GM15510 (cell line): Measurements from ENCODE around the gene HIPK3.

Source experiments
- POLR2A ChIP-seq: IDR thresholded peaks from 3 replicates; pipeline ENCODE4 v1.6.1; 2011; ENCODE audit warnings: borderline replicate concordance; ENCODE audit not compliant: insufficient read length; ENCODE audit errors: extremely low read depth

The HIPK3 gene

GRCh38 chr11:33317662-33318061 lies 60.5 kb downstream of the HIPK3 start:
- TF ChIP-seq POLR2A, result no peak

GRCh38 chr11:33320016-33320813 lies 63.0 kb downstream of the HIPK3 start:
- TF ChIP-seq POLR2A, result no peak

GRCh38 chr11:33320814-33321330 lies 63.7 kb downstream of the HIPK3 start:
- no peak for TF ChIP-seq POLR2A

- no peak for TF ChIP-seq POLR2A
Observed at GRCh38 chr11:33321422-33321821, 64.2 kb downstream of the HIPK3 start.

- TF ChIP-seq POLR2A, result no peak
Observed at GRCh38 chr11:33323421-33323820, 66.2 kb downstream of the HIPK3 start.

GRCh38 chr11:33324302-33324985 lies 67.3 kb downstream of the HIPK3 start:
- no peak for TF ChIP-seq POLR2A

GRCh38 chr11:33325451-33325850 lies 68.3 kb downstream of the HIPK3 start:
- no peak for TF ChIP-seq POLR2A

- TF ChIP-seq POLR2A, result no peak
Observed at GRCh38 chr11:33329705-33330329, 72.6 kb downstream of the HIPK3 start.

GRCh38 chr11:33333816-33334215 lies 76.6 kb downstream of the HIPK3 start:
- no peak for TF ChIP-seq POLR2A

GRCh38 chr11:33334627-33335026 lies 77.4 kb downstream of the HIPK3 start:
- TF ChIP-seq POLR2A, result no peak

GRCh38 chr11:33339247-33339646 lies 82.1 kb downstream of the HIPK3 start:
- no peak for TF ChIP-seq POLR2A

- TF ChIP-seq POLR2A, result no peak
Observed at GRCh38 chr11:33344611-33345010, 87.4 kb downstream of the HIPK3 start.

- TF ChIP-seq POLR2A, result no peak
Observed at GRCh38 chr11:33347490-33348125, 90.4 kb downstream of the HIPK3 start.

- no peak for TF ChIP-seq POLR2A
Observed at GRCh38 chr11:33350287-33350686, 93.1 kb downstream of the HIPK3 start.
